MM.1S (cell line): ENCODE results near the gene L1CAM.

Experiments
- DNase-seq: peaks from one replicate; pipeline ENCODE4 v3.0.0-alpha.2; 2015
- H2AFZ ChIP-seq: fragments of 300-600 bp; sonication (generic); 2 replicates; pipeline ENCODE4 v1.6.0; 2016; ENCODE audit warnings: antibody characterized with exemption, low read length
- H3F3A ChIP-seq: fragments of 300-600 bp; sonication (generic); 2 replicates; pipeline ENCODE4 v1.6.1; 2016; ENCODE audit warnings: mild to moderate bottlenecking, antibody characterized with exemption, low read length, moderate library complexity, mixed read lengths; ENCODE audit not compliant: insufficient read depth
- H3K27ac ChIP-seq: fragments of 300-600 bp; sonication (generic); 2 replicates; pipeline ENCODE4 v1.5.1; 2016; ENCODE audit warnings: mild to moderate bottlenecking, low read length
- H3K27me3 ChIP-seq: fragments of 300-600 bp; sonication (generic); replicated peaks from 2 replicates; pipeline ENCODE4 v1.6.0; 2016; ENCODE audit warnings: low read length; ENCODE audit not compliant: insufficient read depth
- H3K36me3 ChIP-seq: fragments of 300-600 bp; sonication (generic); replicated peaks from 2 replicates; pipeline ENCODE4 v1.6.1; 2016; ENCODE audit warnings: mild to moderate bottlenecking, low read length, mixed read lengths; ENCODE audit not compliant: insufficient read depth
- H3K4me1 ChIP-seq: fragments of 300-600 bp; sonication (generic); 2 replicates; pipeline ENCODE4 v1.6.1; 2016; ENCODE audit warnings: low read length, mixed read lengths
- H3K4me2 ChIP-seq: fragments of 300-600 bp; sonication (generic); 2 replicates; pipeline ENCODE4 v1.6.0; 2016; ENCODE audit warnings: low read depth, low read length
- H3K4me3 ChIP-seq: fragments of 300-600 bp; sonication (generic); 2 replicates; pipeline ENCODE4 v1.5.1; 2016; ENCODE audit warnings: low read length, mixed read lengths
- H3K79me2 ChIP-seq: fragments of 300-600 bp; sonication (generic); 2 replicates; pipeline ENCODE4 v1.6.1; 2016; ENCODE audit warnings: mixed run types, low read length, mixed read lengths
- H3K9ac ChIP-seq: fragments of 300-600 bp; sonication (generic); 2 replicates; pipeline ENCODE4 v1.6.1; 2016; ENCODE audit warnings: low read length, mixed read lengths
- H3K9me2 ChIP-seq: fragments of 300-600 bp; sonication (generic); replicated peaks from 2 replicates; pipeline ENCODE4 v1.6.1; 2016; ENCODE audit warnings: mild to moderate bottlenecking, low read length, mixed read lengths; ENCODE audit not compliant: insufficient read depth
- H3K9me3 ChIP-seq: fragments of 300-600 bp; sonication (generic); replicated peaks from 2 replicates; pipeline ENCODE4 v1.6.1; 2016; ENCODE audit warnings: mild to moderate bottlenecking, low read length, mixed read lengths; ENCODE audit not compliant: insufficient read depth
- H4K20me1 ChIP-seq: fragments of 300-600 bp; sonication (generic); 2 replicates; pipeline ENCODE4 v1.6.1; 2016; ENCODE audit warnings: mild to moderate bottlenecking, low read length, moderate library complexity, mixed read lengths; ENCODE audit not compliant: insufficient read depth
- CTCF ChIP-seq: fragments of 300-600 bp; sonication (generic); IDR thresholded peaks from 2 replicates; pipeline ENCODE4 v1.5.1; 2016; ENCODE audit warnings: antibody characterized with exemption, low read length, mixed read lengths
- EZH2 ChIP-seq: fragments of 300-600 bp; sonication (generic); optimal IDR thresholded peaks from 2 replicates; pipeline ENCODE3; 2017; ENCODE audit warnings: low read depth, mild to moderate bottlenecking, antibody characterized with exemption, low read length, mixed read lengths
- EZH2phosphoT487 ChIP-seq: fragments of 300-600 bp; sonication (generic); IDR thresholded peaks from 2 replicates; pipeline ENCODE4 v1.6.1; 2018; ENCODE audit warnings: antibody characterized with exemption, low read length

L1CAM gene

GRCh38 chrX:153921070-153921469 lies 35.1 kb upstream of the L1CAM start:
- no peaks in the 10 kb centered on the region for H3K9me3 ChIP-seq
- H3K4me2 ChIP-seq = no peak overlapping the region
- H3K4me3 ChIP-seq = no peak overlapping the region
- no peak overlapping the region for H3K27ac ChIP-seq
- no peaks in the 10 kb centered on the region for H4K20me1 ChIP-seq
- no peaks in the 10 kb centered on the region for H3K36me3 ChIP-seq
- TF ChIP-seq CTCF (no peak), EZH2 (no peak), EZH2phosphoT487 (no peak)
- no peaks in the 10 kb centered on the region for H3K27me3 ChIP-seq
- H3F3A ChIP-seq = peaks cover 19% of the 10 kb centered on the region
- H3K79me2 ChIP-seq = peaks cover 42% of the 10 kb centered on the region
- DNase-seq = no peak
- H2AFZ ChIP-seq = no peak overlapping the region
- 0 out of 2 replicates have a peak, but pooled peaks cover 4% of the 10 kb centered on the region for H3K4me1 ChIP-seq
- no peaks in the 10 kb centered on the region for H3K9me2 ChIP-seq
- H3K9ac ChIP-seq = no peak overlapping the region

DNA sequence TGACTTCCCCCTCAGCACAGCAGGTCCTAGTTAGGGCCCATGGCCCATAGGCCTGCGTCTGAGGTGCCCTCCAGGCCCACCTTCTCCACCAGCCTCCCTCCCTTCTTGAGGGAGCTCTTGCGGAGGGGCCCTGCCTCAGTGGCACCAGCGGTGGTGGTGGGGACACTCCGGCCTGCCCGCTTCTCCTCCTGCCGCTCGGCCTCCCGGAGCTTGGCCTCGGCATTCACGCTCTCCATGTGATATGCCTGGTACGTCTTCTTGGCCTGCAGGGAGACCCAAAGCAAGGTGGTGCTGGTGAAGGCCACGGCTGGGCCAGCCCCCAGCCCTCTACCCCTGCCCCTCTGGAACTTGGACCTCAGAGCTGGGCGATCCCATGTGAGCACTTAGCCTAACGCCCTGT lies 34.6 kb upstream of the L1CAM start:
- TF ChIP-seq EZH2 (no peak), CTCF (no peak), EZH2phosphoT487 (no peak)
- H3K4me2 ChIP-seq = no peak overlapping the region
- H3K79me2 ChIP-seq = peaks cover 38% of the 10 kb centered on the region
- 0 out of 2 replicates have a peak, but pooled peaks cover 4% of the 10 kb centered on the region for H3K4me1 ChIP-seq
- no peak overlapping the region for H3K4me3 ChIP-seq
- H3F3A ChIP-seq = peaks cover 16% of the 10 kb centered on the region
- H4K20me1 ChIP-seq = no peaks in the 10 kb centered on the region
- H2AFZ ChIP-seq = no peak overlapping the region
- no peaks in the 10 kb centered on the region for H3K9me3 ChIP-seq
- H3K27me3 ChIP-seq = no peaks in the 10 kb centered on the region
- no peak overlapping the region for H3K9ac ChIP-seq
- no peaks in the 10 kb centered on the region for H3K36me3 ChIP-seq
- no peaks in the 10 kb centered on the region for H3K9me2 ChIP-seq
- no peak overlapping the region for H3K27ac ChIP-seq
- DNase-seq = no peak

- no peak for TF ChIP-seq CTCF
- no peak for TF ChIP-seq EZH2
- TF ChIP-seq EZH2phosphoT487 = no peak
- H3K36me3 ChIP-seq = no peaks in the 10 kb centered on the region
- no peaks in the 10 kb centered on the region for H3K27me3 ChIP-seq
- no peak overlapping the region for H2AFZ ChIP-seq
- DNase-seq = no peak
- H4K20me1 ChIP-seq = no peaks in the 10 kb centered on the region
- no peak overlapping the region for H3K4me3 ChIP-seq
- H3K79me2 ChIP-seq = peaks cover 28% of the 10 kb centered on the region
- no peak overlapping the region for H3K27ac ChIP-seq
- peaks cover 4% of the 10 kb centered on the region; the same call in 1 of the 2 replicates for H3F3A ChIP-seq
- 0 out of 2 replicates have a peak, but pooled peaks cover 2% of the 10 kb centered on the region for H3K4me1 ChIP-seq
- H3K4me2 ChIP-seq = no peak overlapping the region
- no peaks in the 10 kb centered on the region for H3K9me3 ChIP-seq
- no peaks in the 10 kb centered on the region for H3K9me2 ChIP-seq
- H3K9ac ChIP-seq = no peak overlapping the region
These were observed 33.3 kb upstream of the L1CAM start for GRCh38 chrX:153919281-153919680.
